ENCODE measurements around the gene SEC14L3.
"Not testable (repeated sequence)": the region's sequence is repeated elsewhere in the genome, so short reads cannot be mapped to it uniquely, and the experiment has no call there.

The SEC14L3 gene

GRCh38 chr22:30479981-30480380 is 8.2 kb upstream of the SEC14L3 start:
- TF ChIP-seq CTCF (IDR thresholded peaks at IDR 0.05; ENCODE audit: control insufficient read depth, extremely low read depth, insufficient read depth), result no peak
- no peak overlapping the region for H3K4me3 ChIP-seq (ENCODE audit: low read depth, low read length)
- no peak for DNase-seq (ENCODE audit: low read depth)

GRCh38 chr22:30474683-30475424 is 3.0 kb upstream of the SEC14L3 start:
- DNase-seq (ENCODE audit: low read depth), result no peak
- TF ChIP-seq CTCF (IDR thresholded peaks at IDR 0.05; ENCODE audit: control insufficient read depth, extremely low read depth, insufficient read depth), result no peak
- H3K4me3 ChIP-seq (ENCODE audit: low read depth, low read length), result no peak overlapping the region

- no peak for TF ChIP-seq CTCF (IDR thresholded peaks at IDR 0.05; ENCODE audit: control insufficient read depth, extremely low read depth, insufficient read depth)
- no peak for DNase-seq (ENCODE audit: low read depth)
- H3K4me3 ChIP-seq (ENCODE audit: low read depth, low read length), result no peak overlapping the region
Observed at GRCh38 chr22:30474121-30474520, 2.3 kb upstream of the SEC14L3 start.

- H3K4me3 ChIP-seq (ENCODE audit: low read depth, low read length), result no peak overlapping the region
- no peak for TF ChIP-seq CTCF (IDR thresholded peaks at IDR 0.05; ENCODE audit: control insufficient read depth, extremely low read depth, insufficient read depth)
- DNase-seq (ENCODE audit: low read depth), result no peak
Observed at GRCh38 chr22:30472994-30473720, 1.3 kb upstream of the SEC14L3 start.

- no peak for TF ChIP-seq CTCF (IDR thresholded peaks at IDR 0.05; ENCODE audit: control insufficient read depth, extremely low read depth, insufficient read depth)
- H3K4me3 ChIP-seq (ENCODE audit: low read depth, low read length), result no peak overlapping the region
- no peak for DNase-seq (ENCODE audit: low read depth)
Observed at GRCh38 chr22:30470655-30471054, 1.2 kb downstream of the SEC14L3 start.

- no peak for DNase-seq (ENCODE audit: low read depth)
- TF ChIP-seq CTCF (IDR thresholded peaks at IDR 0.05; ENCODE audit: control insufficient read depth, extremely low read depth, insufficient read depth), result no peak
- no peak overlapping the region for H3K4me3 ChIP-seq (ENCODE audit: low read depth, low read length)
Observed at GRCh38 chr22:30469165-30469564, 2.7 kb downstream of the SEC14L3 start.

- DNase-seq (ENCODE audit: low read depth); H3K4me3 ChIP-seq (ENCODE audit: low read depth, low read length): not testable (repeated sequence)
Observed at GRCh38 chr22:30460555-30460954, 11.3 kb downstream of the SEC14L3 start.

Data from LNCaP clone FGC (cell line).